Activated naive CD4-positive, alpha-beta T cell treated with anti-CD3 and anti-CD28 coated beads for 36 hours (primary cell): ENCODE data around the gene CFAP20. TPM values are rescaled to one million over a fixed set of nuclear protein-coding genes. Genes with fewer than 3 reads are reported as not detected.
"Not testable (repeated sequence)": the region's sequence is repeated elsewhere in the genome, so short reads cannot be mapped to it uniquely, and the experiment has no call there.

ENCODE experiments used
- CTCF ChIA-PET: fragments of 350-600 bp; sonication (Branson Sonifier 250); formaldehyde crosslinking; loops from one replicate; lab custom pipeline; 2021; ENCODE audit warnings: antibody characterized with exemption; lab: Charles Lee
- DNase-seq: peaks from one replicate; pipeline ENCODE4 v3.0.0-alpha.2; 2020
- H3K27ac Mint-ChIP-seq: one replicate; pipeline ENCODE4 v1.8.0; 2021; ENCODE audit warnings: mild to moderate bottlenecking, mixed read lengths
- H3K27me3 Mint-ChIP-seq: one replicate; pipeline ENCODE4 v1.8.0; 2021; ENCODE audit warnings: low read depth, mixed read lengths
- H3K36me3 Mint-ChIP-seq: one replicate; pipeline ENCODE4 v1.8.0; 2021; ENCODE audit warnings: low read depth, mixed read lengths
- H3K4me1 Mint-ChIP-seq: one replicate; pipeline ENCODE4 v1.8.0; 2021; ENCODE audit warnings: low read depth, mixed read lengths
- H3K4me3 Mint-ChIP-seq: one replicate; pipeline ENCODE4 v1.8.0; 2021; ENCODE audit warnings: mild to moderate bottlenecking, moderate library complexity, mixed read lengths
- H3K9me3 Mint-ChIP-seq: one replicate; pipeline ENCODE4 v1.8.0; 2021; ENCODE audit warnings: mixed read lengths
- intact Hi-C: fragments of 100-400 bp; cut with micrococcal nuclease; formaldehyde crosslinking; loops from one replicate; pipeline ENCODE4 v1.15.1; 2023
- total RNA-seq, 2 experiments: library from RNA; stranded (reverse); gene quantifications; one replicate each; pipeline ENCODE4 v1.2.3, GENCODE V29; 2021

CFAP20 gene
- total RNA-seq, 2 experiments from 2014 or later = 31.2 to 31.4 TPM

- intact Hi-C loops = no loop called here
- no peaks in the 10 kb centered on the region for H3K27me3 Mint-ChIP-seq
- no peaks in the 10 kb centered on the region for H3K9me3 Mint-ChIP-seq
- no peak for DNase-seq
- H3K4me1 Mint-ChIP-seq = no peaks in the 10 kb centered on the region
- no peak overlapping the region for H3K4me3 Mint-ChIP-seq
- H3K27ac Mint-ChIP-seq = no peak overlapping the region
- CTCF ChIA-PET = no interaction called here
- no peaks in the 10 kb centered on the region for H3K36me3 Mint-ChIP-seq
Observed at GRCh38 chr16:58094026-58094425, 35.2 kb downstream of the CFAP20 start.

- H3K4me1 Mint-ChIP-seq, H3K36me3 Mint-ChIP-seq, H3K9me3 Mint-ChIP-seq, CTCF ChIA-PET, DNase-seq, H3K4me3 Mint-ChIP-seq, H3K27me3 Mint-ChIP-seq, H3K27ac Mint-ChIP-seq, intact Hi-C loops: not testable (repeated sequence)
Observed at GRCh38 chr16:58090396-58090795, 38.8 kb downstream of the CFAP20 start.

DNA sequence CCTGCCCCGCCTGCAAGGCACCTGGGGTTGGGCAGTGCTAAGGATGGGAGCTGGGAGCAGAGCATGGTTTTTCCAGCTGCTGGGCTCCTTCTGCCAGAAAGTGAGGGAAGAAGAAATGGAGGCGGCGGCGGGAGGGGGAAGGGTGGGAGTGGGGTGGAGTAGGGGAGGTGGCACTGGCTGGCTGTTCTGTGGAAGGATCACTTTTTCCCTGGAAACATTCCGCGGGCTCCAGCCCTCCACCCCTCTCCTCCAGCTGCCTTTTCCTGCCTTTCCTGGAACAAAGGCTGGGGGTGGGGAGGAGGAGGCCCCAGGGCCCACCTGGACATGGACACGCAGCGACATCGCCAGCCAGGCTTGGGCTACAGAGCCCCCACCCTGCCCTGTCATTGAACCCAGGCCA, 41.1 kb downstream of the CFAP20 start:
- H3K4me3 Mint-ChIP-seq = no peak overlapping the region
- H3K27me3 Mint-ChIP-seq = no peaks in the 10 kb centered on the region
- H3K9me3 Mint-ChIP-seq = no peaks in the 10 kb centered on the region
- no peaks in the 10 kb centered on the region for H3K4me1 Mint-ChIP-seq
- CTCF ChIA-PET = no interaction called here
- DNase-seq = no peak
- intact Hi-C loops = no loop called here
- H3K27ac Mint-ChIP-seq = no peak overlapping the region
- no peaks in the 10 kb centered on the region for H3K36me3 Mint-ChIP-seq

- H3K36me3 Mint-ChIP-seq = no peaks in the 10 kb centered on the region
- CTCF ChIA-PET = no interaction called here
- intact Hi-C loops = no loop called here
- no peak overlapping the region for H3K4me3 Mint-ChIP-seq
- no peaks in the 10 kb centered on the region for H3K27me3 Mint-ChIP-seq
- H3K4me1 Mint-ChIP-seq = no peaks in the 10 kb centered on the region
- no peaks in the 10 kb centered on the region for H3K9me3 Mint-ChIP-seq
- no peak overlapping the region for H3K27ac Mint-ChIP-seq
- DNase-seq = no peak
Observed at GRCh38 chr16:58087209-58087913, 41.8 kb downstream of the CFAP20 start.

DNA sequence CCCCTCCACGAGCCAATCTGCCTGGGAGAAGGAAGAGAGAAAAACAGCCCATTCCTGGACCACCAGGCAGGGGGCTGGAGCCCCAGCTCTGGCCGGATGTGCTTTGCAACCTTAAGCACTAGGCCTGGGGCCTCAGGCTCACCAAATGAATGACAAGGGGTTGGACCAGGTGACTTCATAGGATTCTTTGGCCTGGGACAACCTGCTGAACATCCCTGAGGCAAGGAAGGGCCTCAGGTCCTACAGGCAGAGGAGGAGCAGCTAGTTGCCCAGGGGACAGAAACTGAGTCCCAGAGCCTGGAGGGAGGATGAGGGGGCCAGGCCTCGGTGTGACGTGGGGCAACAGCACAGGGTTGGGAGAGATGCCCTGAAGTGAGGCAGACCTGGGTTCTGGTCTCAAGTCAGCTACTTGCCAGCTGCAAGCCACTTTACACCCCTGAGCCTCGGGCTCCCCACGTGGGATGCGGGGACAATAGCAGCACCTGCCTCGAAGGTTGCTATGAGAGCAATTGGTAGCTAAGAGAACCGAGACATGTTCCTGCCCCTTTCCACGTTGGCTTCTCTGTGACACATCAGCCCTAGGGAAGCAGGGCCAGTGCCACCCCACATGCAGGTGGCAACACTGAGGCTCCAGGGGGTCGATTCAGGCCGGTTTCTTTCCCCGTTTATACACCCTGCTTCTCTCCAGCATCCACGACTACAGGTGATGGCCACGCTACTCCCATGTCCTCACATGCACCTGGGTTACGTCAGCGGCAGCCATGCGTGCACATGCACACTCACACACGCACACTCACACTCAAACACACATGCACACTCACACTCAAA, 42.6 kb downstream of the CFAP20 start:
- Mint-ChIP-seq H3K27ac (no peak overlapping the region), H3K9me3 (no peaks in the 10 kb centered on the region), H3K4me1 (no peaks in the 10 kb centered on the region), H3K36me3 (no peaks in the 10 kb centered on the region), H3K27me3 (no peaks in the 10 kb centered on the region), H3K4me3 (no peak overlapping the region)
- intact Hi-C loops = no loop called here
- DNase-seq = no peak
- CTCF ChIA-PET = no interaction called here

- H3K4me1 Mint-ChIP-seq = no peaks in the 10 kb centered on the region
- H3K36me3 Mint-ChIP-seq = no peaks in the 10 kb centered on the region
- intact Hi-C loops = no loop called here
- no peaks in the 10 kb centered on the region for H3K27me3 Mint-ChIP-seq
- H3K9me3 Mint-ChIP-seq = no peaks in the 10 kb centered on the region
- H3K27ac Mint-ChIP-seq = no peak overlapping the region
- CTCF ChIA-PET = no interaction called here
- no peak for DNase-seq
- H3K4me3 Mint-ChIP-seq = no peak overlapping the region
Observed at GRCh38 chr16:58085584-58086251, 43.5 kb downstream of the CFAP20 start.

DNA sequence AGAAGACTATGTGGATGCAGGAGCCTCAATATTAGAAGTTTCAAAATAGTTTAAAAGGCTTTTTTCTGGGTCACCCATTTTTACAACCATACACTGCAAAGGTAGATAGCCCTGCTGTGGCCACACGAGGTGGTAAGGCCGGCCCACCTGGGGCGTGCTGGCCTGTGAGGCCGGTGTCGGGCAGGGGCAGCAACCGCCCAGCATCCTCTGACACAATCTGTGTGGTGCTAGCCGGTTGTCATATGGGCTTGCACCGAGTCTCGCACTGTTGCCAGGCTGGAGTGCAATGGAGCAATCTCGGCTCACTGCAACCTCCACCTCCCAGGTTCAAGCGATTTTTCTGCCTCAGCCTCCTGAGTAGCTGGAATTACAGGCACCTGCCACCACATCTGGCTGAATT, 44.0 kb downstream of the CFAP20 start:
- no peak overlapping the region for H3K4me3 Mint-ChIP-seq
- H3K4me1 Mint-ChIP-seq = no peaks in the 10 kb centered on the region
- no peak overlapping the region for H3K27ac Mint-ChIP-seq
- intact Hi-C loops = no loop called here
- no peaks in the 10 kb centered on the region for H3K27me3 Mint-ChIP-seq
- DNase-seq = no peak
- CTCF ChIA-PET = no interaction called here
- H3K36me3 Mint-ChIP-seq = no peaks in the 10 kb centered on the region
- H3K9me3 Mint-ChIP-seq = no peaks in the 10 kb centered on the region

- intact Hi-C loops = no loop called here
- no peak overlapping the region for H3K27ac Mint-ChIP-seq
- no peak for DNase-seq
- H3K4me1 Mint-ChIP-seq = no peaks in the 10 kb centered on the region
- no peaks in the 10 kb centered on the region for H3K36me3 Mint-ChIP-seq
- H3K4me3 Mint-ChIP-seq = no peak overlapping the region
- CTCF ChIA-PET = no interaction called here
- H3K27me3 Mint-ChIP-seq = no peaks in the 10 kb centered on the region
- no peaks in the 10 kb centered on the region for H3K9me3 Mint-ChIP-seq
Observed at GRCh38 chr16:58084635-58085034, 44.5 kb downstream of the CFAP20 start.

DNA sequence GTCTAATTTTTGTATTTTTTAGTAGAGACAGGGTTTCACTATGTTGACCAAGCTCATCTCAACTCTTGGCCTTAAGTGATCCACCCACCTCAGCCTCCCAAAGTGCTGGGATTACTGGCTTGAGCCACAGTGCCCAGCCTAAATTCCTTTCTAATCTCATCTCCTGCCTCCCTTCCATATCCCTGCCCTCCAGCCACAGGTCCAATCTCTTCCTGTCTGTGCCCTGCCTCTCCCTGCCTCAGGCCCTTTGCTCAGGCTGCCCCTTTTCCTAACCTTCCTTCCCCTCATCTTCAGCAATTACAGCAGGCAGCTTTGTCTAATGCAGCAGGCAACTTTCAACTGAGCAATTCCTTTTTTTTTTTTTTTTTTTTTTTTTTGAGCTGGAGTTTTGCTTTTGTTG, 46.8 kb downstream of the CFAP20 start:
- intact Hi-C loops = no loop called here
- CTCF ChIA-PET = interaction anchor here (0.7 kb wide), 1 partner anchor 15 kb away, joined by 4 read pairs; no protein-coding TSS in a partner anchor
- H3K9me3 Mint-ChIP-seq = no peaks in the 10 kb centered on the region
- H3K4me3 Mint-ChIP-seq = no peak overlapping the region
- no peak overlapping the region for H3K27ac Mint-ChIP-seq
- no peak for DNase-seq
- H3K27me3 Mint-ChIP-seq = no peaks in the 10 kb centered on the region
- H3K36me3 Mint-ChIP-seq = no peaks in the 10 kb centered on the region
- no peaks in the 10 kb centered on the region for H3K4me1 Mint-ChIP-seq

DNA sequence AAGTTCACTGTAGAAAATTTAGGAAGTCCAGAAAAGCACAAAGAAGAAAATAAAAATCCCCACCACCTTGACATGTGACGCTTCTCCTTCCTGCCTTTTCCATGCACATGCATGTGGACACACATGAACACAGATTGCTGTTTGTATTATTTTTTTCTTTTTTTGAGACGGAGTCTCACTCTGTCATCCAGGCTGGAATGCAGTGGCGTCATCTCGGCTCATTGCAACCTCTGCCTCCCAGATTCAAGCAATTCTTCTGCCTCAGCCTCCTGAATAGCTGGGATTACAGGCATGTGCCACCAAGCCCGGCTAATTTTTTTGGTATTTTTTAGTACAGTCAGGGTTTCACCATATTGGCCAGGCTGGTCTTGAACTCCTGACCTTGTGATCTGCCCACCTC, 48.5 kb downstream of the CFAP20 start:
- intact Hi-C loops, H3K4me3 Mint-ChIP-seq, DNase-seq, H3K4me1 Mint-ChIP-seq, H3K27ac Mint-ChIP-seq, H3K27me3 Mint-ChIP-seq, H3K9me3 Mint-ChIP-seq, CTCF ChIA-PET, H3K36me3 Mint-ChIP-seq: not testable (repeated sequence)

DNA sequence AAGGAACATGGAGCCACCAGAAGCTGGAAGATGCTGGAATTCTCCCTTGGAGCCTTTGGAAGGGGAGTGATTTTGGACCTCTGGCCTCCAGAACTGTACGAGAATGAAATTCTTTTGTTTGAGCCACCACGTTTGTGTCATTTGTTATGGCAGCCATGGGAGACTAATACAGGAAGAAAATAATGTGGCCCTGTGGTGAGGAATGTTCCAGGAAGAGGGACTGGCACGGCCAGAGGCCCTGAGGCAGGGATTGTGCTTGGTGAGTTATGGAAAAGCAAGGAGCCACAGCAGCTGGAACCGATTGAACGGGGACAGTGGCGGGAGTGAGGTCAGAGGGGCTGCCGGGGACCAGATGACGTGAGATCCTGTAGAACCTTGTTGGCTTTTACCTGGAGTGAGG, 51.4 kb downstream of the CFAP20 start:
- no peaks in the 10 kb centered on the region for H3K9me3 Mint-ChIP-seq
- no peak overlapping the region for H3K4me3 Mint-ChIP-seq
- H3K27ac Mint-ChIP-seq = no peak overlapping the region
- peaks cover 1% of the 10 kb centered on the region for H3K27me3 Mint-ChIP-seq
- DNase-seq = no peak
- CTCF ChIA-PET = no interaction called here
- intact Hi-C loops = no loop called here
- H3K36me3 Mint-ChIP-seq = no peaks in the 10 kb centered on the region
- H3K4me1 Mint-ChIP-seq = no peaks in the 10 kb centered on the region

- Mint-ChIP-seq H3K4me3 (no peak overlapping the region), H3K36me3 (no peaks in the 10 kb centered on the region)
Observed at GRCh38 chr16:58076514-58076913, 52.7 kb downstream of the CFAP20 start.

More at GRCh38 chr16:58076514-58076913, 52.7 kb downstream of the CFAP20 start:
- no peak overlapping the region for H3K27ac Mint-ChIP-seq
- H3K9me3 Mint-ChIP-seq = peaks cover 4% of the 10 kb centered on the region
- intact Hi-C loops = no loop called here
- no peaks in the 10 kb centered on the region for H3K4me1 Mint-ChIP-seq
- H3K27me3 Mint-ChIP-seq = peaks cover 1% of the 10 kb centered on the region
- CTCF ChIA-PET = no interaction called here
- no peak for DNase-seq
